Thyroid gland (tissue), 4 donors: Measurements from ENCODE around the gene POFUT2. TPM values are rescaled to one million over a fixed set of nuclear protein-coding genes. Genes with fewer than 3 reads are reported as not detected.

ENCODE experiments used
- DNase-seq, 2 donors: peaks; one replicate each; pipeline ENCODE4 v3.0.0-alpha.2; 2019
- H3K27ac ChIP-seq, 3 donors: fragments of 200-600 bp; sonication (generic); 1 replicate in 2 of 3; 2 replicates in 1 of 3; pipeline ENCODE4 v1.5.1; 2016 to 2019; ENCODE audit warnings: mild to moderate bottlenecking in 1 of 3, moderate library complexity in 1 of 3
- H3K27me3 ChIP-seq: fragments of 200-600 bp; sonication (generic); one replicate; pipeline ENCODE4 v1.5.1; 2019
- H3K36me3 ChIP-seq, 2 donors: fragments of 200-600 bp; sonication (generic); one replicate each; pipeline ENCODE4 v1.5.1; 2016 to 2019
- H3K4me1 ChIP-seq, 2 donors: fragments of 200-600 bp; sonication (generic); one replicate each; pipeline ENCODE4 v1.5.1; 2017 to 2019
- H3K4me3 ChIP-seq, 3 donors: fragments of 200-600 bp; sonication (generic); replicated peaks in 1 of 3; 1 replicate in 2 of 3; 2 replicates in 1 of 3; pipeline ENCODE4 v1.5.1; 2016; ENCODE audit warnings: mild to moderate bottlenecking in 1 of 3
- H3K9me3 ChIP-seq: fragments of 200-600 bp; sonication (generic); one replicate; pipeline ENCODE4 v1.5.1; 2017
- POLR2A ChIP-seq, 2 donors: fragments of 450-650 bp; IDR thresholded peaks; one replicate each; pipeline ENCODE4 v1.6.1; 2017; ENCODE audit warnings: antibody characterized with exemption in 2 of 2, mild to moderate bottlenecking in 2 of 2, moderate library complexity in 1 of 2
- WGBS, 2 donors: methylation state at CpG; one replicate each; pipeline ENCODE4 v1.1.5; 2017; 5-methylcytosine and 5-hydroxymethylcytosine counted together
- intact Hi-C: fragments of 100-400 bp; cut with DNase I; formaldehyde crosslinking; loops from one replicate; pipeline ENCODE4 v1.15.1; 2023
- total RNA-seq, 4 donors: library from RNA; depleted of rRNA; stranded (reverse); fragments of >200 nt; gene quantifications; one replicate each; pipeline ENCODE4 v1.2.3, GENCODE V29; 2016
- TF ChIP-seq, protein P1 (sequence below), 6 experiments: fragments of 200-600 bp in 3 of 6; fragments of 450-650 bp in 3 of 6; sonication (generic) in 3 of 6; IDR thresholded peaks; one replicate each; pipeline ENCODE4 v1.5.1; 2016 to 2019; ENCODE audit warnings: antibody characterized with exemption in 6 of 6, mild to moderate bottlenecking in 2 of 6, inconsistent platforms in 1 of 6, moderate library complexity in 1 of 6

Gene POFUT2
- total RNA-seq, 4 donors from 2014 or later, result 20.2 to 52.2 (median 40.5) TPM

DNA sequence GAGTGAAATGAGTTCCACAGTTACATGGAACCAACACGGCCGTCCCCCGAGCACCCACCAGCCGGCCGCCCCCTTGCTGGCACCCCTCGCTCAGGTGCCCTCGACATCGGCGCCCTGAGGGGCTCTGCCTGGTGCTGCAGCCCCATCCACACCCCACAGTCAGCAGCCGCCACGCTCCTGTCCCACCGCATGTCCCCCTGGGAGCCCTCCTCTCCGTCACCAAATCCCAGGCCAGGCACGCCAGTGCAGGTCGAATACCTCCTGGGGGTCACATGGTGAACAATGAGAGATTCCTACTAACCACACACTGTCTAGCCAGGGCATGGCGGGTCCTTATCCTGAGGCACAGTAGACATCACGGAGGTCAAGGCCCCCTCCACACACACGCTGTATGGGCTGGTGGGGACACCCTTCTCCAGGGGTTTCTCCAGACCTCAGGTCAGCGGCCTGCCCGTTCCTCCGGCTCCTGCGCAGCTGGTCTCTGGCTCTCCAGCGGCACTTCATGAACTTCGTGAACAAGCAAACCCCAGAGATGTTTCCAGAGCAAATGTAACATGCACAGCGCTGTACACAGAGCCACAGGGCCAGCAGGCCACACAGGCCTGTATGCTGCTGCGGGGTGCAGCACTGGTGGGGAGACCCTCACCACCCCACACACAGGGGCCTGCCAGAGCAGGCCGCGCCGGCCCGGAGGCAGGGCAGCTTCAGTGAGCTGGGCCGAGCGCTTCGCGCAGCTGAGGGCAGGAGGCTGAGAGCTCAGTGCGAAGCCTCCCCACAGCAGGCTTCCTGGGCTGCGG, 21.8 kb downstream of the POFUT2 start:
- no peak for DNase-seq
- peaks cover 47 to 64% of the 10 kb centered on the region in 2 donors for H3K36me3 ChIP-seq
- intact Hi-C loops, result no loop called here

DNA sequence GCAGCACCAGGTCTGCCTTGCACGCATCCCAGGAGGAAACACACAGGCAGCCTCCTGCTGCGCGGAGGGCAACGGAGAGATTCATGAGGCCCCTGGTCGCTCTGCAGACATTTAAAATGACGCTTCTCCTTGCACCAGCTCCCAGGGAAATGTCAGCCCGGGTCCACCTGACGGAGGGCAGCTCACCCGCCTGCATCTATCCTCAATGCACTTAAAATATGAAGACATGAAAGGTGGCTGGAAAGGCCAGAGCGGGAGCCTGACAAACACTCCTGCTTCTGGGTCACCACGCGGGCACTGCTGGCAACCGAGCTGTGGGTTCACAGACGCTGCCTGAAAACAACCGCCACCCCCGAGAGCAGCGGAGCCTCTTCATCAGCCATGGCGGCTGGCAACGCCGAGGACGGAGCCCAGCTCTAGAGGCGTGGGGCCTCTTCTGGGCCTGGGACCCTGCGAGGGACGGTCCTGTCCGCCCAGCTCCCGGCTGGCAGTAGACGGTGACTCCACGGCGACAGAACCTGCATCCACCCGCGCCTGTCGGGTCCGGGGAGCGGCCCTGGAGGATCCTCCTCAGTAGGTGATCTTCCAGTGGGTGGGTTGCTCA, 22.7 kb downstream of the POFUT2 start:
- Histone ChIP-seq H3K4me1 (no peaks in the 10 kb centered on the region), H3K9me3 (no peaks in the 10 kb centered on the region), H3K4me3 (no peak overlapping the region), H3K36me3 (peaks cover 45 to 56% of the 10 kb centered on the region in 2 donors), H3K27me3 (no peaks in the 10 kb centered on the region), H3K27ac (no peak overlapping the region)
- no peak for DNase-seq
- TF ChIP-seq, protein P1, sequence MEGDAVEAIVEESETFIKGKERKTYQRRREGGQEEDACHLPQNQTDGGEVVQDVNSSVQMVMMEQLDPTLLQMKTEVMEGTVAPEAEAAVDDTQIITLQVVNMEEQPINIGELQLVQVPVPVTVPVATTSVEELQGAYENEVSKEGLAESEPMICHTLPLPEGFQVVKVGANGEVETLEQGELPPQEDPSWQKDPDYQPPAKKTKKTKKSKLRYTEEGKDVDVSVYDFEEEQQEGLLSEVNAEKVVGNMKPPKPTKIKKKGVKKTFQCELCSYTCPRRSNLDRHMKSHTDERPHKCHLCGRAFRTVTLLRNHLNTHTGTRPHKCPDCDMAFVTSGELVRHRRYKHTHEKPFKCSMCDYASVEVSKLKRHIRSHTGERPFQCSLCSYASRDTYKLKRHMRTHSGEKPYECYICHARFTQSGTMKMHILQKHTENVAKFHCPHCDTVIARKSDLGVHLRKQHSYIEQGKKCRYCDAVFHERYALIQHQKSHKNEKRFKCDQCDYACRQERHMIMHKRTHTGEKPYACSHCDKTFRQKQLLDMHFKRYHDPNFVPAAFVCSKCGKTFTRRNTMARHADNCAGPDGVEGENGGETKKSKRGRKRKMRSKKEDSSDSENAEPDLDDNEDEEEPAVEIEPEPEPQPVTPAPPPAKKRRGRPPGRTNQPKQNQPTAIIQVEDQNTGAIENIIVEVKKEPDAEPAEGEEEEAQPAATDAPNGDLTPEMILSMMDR (IDR thresholded peaks at IDR 0.05), result no peak
- TF ChIP-seq POLR2A (IDR thresholded peaks at IDR 0.05), result no peak
- 96 to 97% methylated on average over 24 to 27 of the region's 34 CpGs for WGBS, 2 donors
- intact Hi-C loops, result no loop called here

More for the DNA sequence above, 21.8 kb downstream of the POFUT2 start:
- Histone ChIP-seq H3K4me1 (no peaks in the 10 kb centered on the region), H3K4me3 (no peak overlapping the region), H3K27ac (no peak overlapping the region), H3K9me3 (no peaks in the 10 kb centered on the region), H3K27me3 (no peaks in the 10 kb centered on the region)
- TF ChIP-seq POLR2A (IDR thresholded peaks at IDR 0.05), result no peak
- TF ChIP-seq, protein P1 (IDR thresholded peaks at IDR 0.05), result no peak
- WGBS, 2 donors, result 94 to 96% methylated on average over 30 to 32 of the region's 36 CpGs

DNA sequence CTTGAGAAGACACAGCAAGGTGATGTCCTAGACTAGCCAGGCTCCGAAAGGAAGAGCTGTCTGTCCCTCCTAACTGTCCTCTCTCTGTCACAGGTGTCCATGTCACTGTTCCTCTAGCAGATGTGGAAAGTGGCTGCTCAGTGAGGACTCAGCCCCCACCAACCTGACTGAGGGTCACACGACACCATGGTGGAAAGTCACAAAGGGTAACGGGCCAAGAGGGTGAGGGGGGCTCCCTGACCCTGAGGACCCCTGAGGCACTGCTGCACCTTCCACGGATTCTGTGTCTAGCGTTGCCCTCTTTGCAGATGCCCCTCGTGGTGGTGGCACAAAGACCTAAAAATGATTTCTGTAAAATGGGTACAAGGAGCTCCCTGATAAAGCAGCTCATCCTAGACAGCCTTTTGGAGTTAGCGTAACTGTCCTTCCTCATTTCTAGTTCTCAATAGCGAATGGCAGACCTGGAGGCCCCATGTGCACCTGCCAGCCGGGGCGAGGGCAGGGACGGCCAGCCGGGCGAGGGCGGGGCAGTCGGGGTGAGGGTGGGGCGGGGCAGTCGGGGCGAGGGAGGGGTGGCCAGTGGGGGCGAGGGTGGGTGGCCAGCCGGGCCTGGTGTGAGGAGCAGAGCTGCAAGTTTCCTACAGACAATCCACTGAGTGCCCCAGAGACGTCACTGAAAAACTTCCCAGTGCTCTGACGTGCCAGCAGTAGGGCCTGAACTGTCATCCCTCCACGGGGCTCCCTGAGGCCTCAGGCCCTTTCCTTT, 23.4 kb downstream of the POFUT2 start:
- H3K27me3 ChIP-seq, result no peaks in the 10 kb centered on the region
- H3K4me3 ChIP-seq, result no peak overlapping the region
- no peak overlapping the region for H3K27ac ChIP-seq
- DNase-seq, result no peak
- intact Hi-C loops, result no loop called here
- WGBS, 2 donors, result 94 to 97% methylated on average over 20 to 21 of the region's 23 CpGs
- TF ChIP-seq, protein P1 (IDR thresholded peaks at IDR 0.05), result no peak
- no peak for TF ChIP-seq POLR2A (IDR thresholded peaks at IDR 0.05)
- no peaks in the 10 kb centered on the region for H3K9me3 ChIP-seq
- H3K36me3 ChIP-seq, result peaks cover 40 to 51% of the 10 kb centered on the region in 2 donors
- no peaks in the 10 kb centered on the region for H3K4me1 ChIP-seq

DNA sequence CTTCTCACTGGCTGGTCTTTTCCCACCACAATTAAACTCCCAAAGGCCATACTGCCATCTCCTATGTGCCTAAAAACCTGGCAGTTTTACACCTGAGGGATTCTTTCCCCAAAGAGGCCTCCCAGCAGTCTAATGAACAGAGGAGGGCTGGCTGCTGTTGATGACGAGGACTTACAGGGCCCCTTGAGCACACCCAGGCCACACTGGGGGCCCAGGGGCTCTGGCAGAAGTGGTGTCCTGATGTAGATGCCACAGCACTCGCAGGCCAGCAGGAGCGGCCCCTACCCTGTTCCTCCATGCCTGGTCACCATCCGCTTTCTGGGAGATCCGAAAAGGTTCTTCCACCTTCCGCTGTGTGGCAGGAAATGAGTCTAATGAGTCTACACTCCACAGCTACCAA, 24.2 kb downstream of the POFUT2 start:
- no peak for TF ChIP-seq POLR2A (IDR thresholded peaks at IDR 0.05)
- TF ChIP-seq, protein P1 (IDR thresholded peaks at IDR 0.05), result no peak
- 94 to 95% methylated on average over 6 of the region's 6 CpGs for WGBS, 2 donors
- Histone ChIP-seq H3K4me3 (no peak overlapping the region), H3K27me3 (no peaks in the 10 kb centered on the region), H3K9me3 (no peaks in the 10 kb centered on the region), H3K27ac (no peak overlapping the region), H3K4me1 (no peaks in the 10 kb centered on the region), H3K36me3 (peaks cover 40 to 51% of the 10 kb centered on the region in 2 donors)
- no peak for DNase-seq
- intact Hi-C loops, result no loop called here
